NCI-H1048 (cell line): ENCODE measurements around the gene RHBG.
A peak's percentile ranks its signal among the peaks of the same experiment; 100 is the strongest.
"Not testable (repeated sequence)": the region's sequence is repeated elsewhere in the genome, so short reads cannot be mapped to it uniquely, and the experiment has no call there.

Experiments
- DNase-seq: peaks from one replicate; lab custom pipeline; 2025; lab: John Stamatoyannopoulos, UW

RHBG gene

DNA sequence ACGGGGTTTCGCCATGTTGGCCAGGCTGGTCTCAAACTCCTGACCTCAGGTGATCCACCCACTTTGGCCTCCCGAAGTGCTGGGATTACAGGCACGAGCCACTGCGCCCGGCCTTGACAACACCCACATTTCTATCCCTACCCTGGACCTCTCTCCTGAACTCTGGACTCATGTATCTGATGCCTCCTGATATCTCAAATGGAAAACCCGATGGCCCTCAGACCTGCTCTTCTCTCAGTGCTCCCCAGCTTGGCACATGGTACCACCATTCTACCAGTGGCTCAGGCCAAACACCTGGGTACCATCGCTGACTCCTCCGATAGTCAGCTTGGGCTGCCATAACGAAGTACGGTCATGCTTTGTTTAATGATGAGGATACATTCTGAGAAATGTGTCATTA is 8.5 kb upstream of the RHBG start:
- no peak for DNase-seq

DNA sequence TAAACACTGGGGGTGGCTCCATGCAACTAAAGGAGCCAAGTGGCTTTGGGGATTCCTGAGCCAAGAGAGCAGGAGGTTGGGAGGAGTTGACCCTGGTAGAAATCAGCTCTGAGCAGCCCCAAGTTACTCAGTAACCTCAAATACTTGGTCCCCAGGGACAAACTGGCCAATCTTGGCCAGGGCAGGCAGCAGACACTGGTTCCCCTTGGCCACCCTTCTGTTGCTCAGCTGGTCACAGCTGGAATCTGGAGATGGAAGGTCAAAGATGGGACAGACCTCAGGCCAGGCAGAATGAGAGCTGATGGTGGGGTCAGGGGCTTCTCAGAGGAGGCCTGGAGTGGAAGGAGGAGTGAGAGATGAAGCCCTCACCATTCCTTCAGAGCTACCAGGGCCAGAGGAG is 3.3 kb upstream of the RHBG start:
- no peak for DNase-seq

GRCh38 chr1:156366378-156367166 is 2.4 kb upstream of the RHBG start:
- DNase-seq = no peak

DNA sequence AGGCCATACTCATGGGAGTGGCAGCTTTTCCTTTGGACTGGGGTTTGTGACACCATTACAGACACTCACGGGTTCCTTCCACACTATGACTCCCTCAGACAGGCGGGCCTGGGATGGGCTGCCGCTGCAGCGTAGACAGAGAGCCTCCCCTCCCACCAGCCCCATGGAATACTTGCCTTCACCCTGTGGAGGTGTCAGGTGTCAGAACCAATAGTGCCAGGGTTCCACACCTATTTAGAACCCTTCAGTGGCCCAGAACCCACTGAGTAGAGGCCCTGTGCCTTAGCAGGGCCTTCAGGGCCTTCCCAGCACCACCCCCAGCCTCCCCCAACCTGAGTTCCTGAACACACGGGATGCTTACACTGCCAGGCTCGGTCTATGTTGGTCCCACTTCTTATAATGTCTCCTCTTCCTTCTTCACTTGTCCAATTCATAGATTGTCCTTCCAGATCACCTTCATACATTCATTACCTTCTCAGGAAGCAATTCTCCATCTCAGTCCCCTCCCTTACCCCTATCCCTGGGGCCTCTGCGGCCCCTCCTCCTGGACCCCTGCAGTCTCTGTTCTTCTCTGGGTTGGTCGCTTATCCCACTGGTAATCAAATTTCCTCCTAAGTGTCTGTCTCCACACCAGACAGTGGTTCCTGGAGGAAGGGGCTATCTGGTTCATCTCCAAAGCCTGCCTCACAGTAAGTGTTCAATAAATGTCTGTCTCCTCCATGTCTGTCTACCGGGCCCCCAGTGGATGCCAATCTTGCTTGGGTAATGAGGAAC is 1.4 kb upstream of the RHBG start:
- DNase-seq = no peak

DNA sequence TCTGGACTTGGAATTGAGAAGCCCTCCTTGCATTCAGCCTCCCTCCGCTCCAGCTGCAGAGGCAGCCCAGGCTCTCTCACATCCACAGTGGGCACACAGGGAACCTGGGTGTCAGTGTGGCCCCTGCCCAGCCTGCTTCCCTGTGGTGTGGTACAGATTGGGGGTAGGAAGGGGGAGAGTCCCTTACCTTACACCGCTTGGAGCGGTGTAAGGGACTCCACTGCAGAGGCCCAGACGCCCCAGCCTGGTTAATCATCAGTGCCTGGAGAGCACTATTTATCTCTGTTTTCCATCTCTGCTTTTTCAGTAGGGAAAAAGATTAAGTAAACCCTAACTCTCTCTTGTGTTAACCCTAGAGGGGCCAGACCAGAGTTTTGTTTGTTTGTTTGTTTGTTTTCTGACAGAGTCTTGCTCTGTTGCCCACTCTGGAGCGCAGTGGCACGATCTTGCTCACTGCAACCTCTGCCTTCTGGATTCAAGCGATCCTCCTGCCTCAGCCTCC is 803 bp upstream of the RHBG start:
- DNase-seq = no peak

- not testable (repeated sequence) for DNase-seq
These were observed 775 bp downstream of the RHBG start for GRCh38 chr1:156369685-156370286.

GRCh38 chr1:156371553-156372264 is 2.7 kb downstream of the RHBG start:
- no peak for DNase-seq

GRCh38 chr1:156372265-156372586 is 3.2 kb downstream of the RHBG start:
- no peak for DNase-seq

DNA sequence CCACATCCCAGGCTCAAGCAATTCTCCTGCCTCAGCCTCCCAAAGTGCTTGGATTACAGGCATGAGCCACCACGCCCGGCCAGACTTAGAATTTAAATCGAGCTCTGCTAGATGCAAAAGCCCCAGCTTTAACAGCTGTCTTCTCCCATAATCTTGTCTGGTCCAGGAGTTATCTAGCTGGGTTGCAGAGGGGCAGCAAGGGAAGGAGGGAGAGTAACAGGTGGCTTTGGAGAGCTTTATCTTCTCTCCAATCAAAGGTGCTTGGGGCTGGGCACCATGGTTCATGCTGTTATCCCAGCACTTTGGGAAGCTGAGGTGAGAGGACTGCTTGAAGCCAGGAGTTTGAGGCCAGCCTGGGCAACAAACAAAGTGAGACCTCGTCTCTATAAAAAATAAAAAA is 3.9 kb downstream of the RHBG start:
- no peak for DNase-seq

GRCh38 chr1:156373546-156373945 is 4.5 kb downstream of the RHBG start:
- DNase-seq = no peak

GRCh38 chr1:156376146-156376545 is 7.1 kb downstream of the RHBG start:
- DNase-seq = no peak

- no peak for DNase-seq
These were observed 8.2 kb downstream of the RHBG start for GRCh38 chr1:156376958-156377919.

- DNase-seq = no peak
These were observed 9.5 kb downstream of the RHBG start for GRCh38 chr1:156378557-156378956.

DNA sequence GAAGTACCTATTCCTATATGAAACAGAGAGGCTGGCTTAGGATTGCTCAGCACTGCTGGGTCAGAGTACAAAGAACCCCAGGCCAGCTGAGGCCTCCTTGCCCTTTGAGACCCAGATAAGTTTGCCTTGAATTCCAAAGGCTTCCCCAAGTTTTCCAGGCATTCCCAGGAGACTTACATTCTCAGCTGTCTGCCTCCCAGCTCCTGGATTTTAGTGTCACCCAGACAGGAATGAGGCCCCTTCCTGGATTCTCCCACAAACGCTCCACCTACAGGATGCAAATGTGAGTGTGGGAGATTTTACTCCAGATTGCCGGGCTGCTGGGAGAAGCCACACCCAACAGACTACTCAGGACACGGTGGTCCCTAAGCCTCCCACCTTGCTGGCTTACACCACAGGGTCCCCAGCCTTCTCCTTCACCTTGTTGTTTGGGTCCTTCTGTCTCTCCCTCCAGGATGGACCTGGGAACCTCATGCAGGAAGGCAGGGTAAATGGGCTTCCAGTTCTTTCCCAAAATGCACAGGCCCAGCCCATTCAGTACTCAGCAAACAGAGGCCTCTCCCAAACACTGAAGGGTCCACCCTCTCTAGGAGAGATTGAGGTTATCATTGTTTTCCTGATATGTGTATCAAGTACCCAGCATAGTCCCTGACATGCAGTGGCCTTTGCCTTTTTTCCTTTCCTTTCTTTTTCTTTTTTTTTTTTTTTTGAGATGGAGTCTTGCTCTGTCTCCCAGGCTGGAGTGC is 10.6 kb downstream of the RHBG start:
- no peak for DNase-seq

DNA sequence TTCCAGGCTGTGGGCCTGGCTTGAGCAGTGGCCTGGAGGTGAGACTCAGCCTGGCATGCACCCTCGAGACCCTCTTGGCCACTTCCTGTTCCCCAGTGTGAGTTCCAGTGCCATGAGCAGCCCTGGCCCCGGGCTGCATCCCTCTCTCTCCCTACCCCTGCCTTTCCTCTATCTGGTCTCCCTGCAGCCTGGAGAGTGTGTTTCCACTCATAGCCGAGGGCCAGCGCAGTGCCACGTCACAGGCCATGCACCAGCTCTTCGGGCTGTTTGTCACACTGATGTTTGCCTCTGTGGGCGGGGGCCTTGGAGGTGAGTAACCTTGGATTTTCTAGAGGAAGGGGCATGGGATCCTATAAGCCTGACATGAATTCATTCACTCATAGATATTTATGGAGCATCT is 13.6 kb downstream of the RHBG start:
- no peak for DNase-seq

- DNase-seq = peak; percentile 76
These were observed 14.0 kb downstream of the RHBG start for GRCh38 chr1:156383023-156383422.

DNA sequence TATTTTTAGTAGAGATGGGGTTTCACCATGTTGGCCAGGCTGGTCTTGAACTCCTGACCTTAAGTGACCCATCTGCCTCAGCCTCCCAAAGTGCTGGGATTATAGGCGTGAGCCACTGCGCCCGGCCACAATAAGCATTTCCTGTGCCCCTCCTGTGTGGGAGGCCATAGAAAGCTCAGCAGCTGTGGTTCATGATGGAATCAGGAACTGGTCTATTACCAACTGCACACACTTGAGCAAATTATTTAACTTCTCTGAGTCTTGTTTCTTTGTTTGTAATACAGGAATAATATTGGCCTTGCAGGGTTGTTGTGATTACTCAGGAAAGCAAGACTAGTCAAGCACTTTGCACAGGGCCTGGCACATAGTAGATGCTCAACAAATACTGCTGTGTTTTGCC is 15.0 kb downstream of the RHBG start:
- DNase-seq = no peak

- no peak for DNase-seq
These were observed 15.6 kb downstream of the RHBG start for GRCh38 chr1:156384658-156385057.

GRCh38 chr1:156385534-156386031 is 16.6 kb downstream of the RHBG start:
- peak; percentile 40 for DNase-seq
